Astrocyte (in vitro differentiated cells and primary cell): ENCODE results near the gene CATSPER4. TPM values are rescaled to one million over a fixed set of nuclear protein-coding genes. Genes with fewer than 3 reads are reported as not detected.
A peak's percentile ranks its signal among the peaks of the same experiment; 100 is the strongest.

Experiments used
- DNase-seq: peaks from one replicate; pipeline ENCODE4 v3.0.0-alpha.2; 2010; ENCODE audit warnings: low read depth
- FAIRE-seq: peaks from 2 replicates; lab custom pipeline; 2011; peaks lifted over from hg19 to GRCh38; lab: Jason Lieb, UNC
- H2AFZ ChIP-seq: 2 replicates; pipeline ENCODE4 v1.6.0; 2012; ENCODE audit warnings: low read depth, low read length, inconsistent platforms
- H3K27ac ChIP-seq: 2 replicates; pipeline ENCODE4 v1.5.1; 2011; ENCODE audit warnings: low read depth, low read length, inconsistent platforms
- H3K27me3 ChIP-seq: 2 replicates; pipeline ENCODE4 v1.6.0; 2011; ENCODE audit warnings: low read length, inconsistent platforms; ENCODE audit not compliant: insufficient read depth
- H3K36me3 ChIP-seq: 2 replicates; pipeline ENCODE4 v1.5.1; 2011; ENCODE audit warnings: low read length, inconsistent platforms; ENCODE audit not compliant: insufficient read depth
- H3K4me1 ChIP-seq: 2 replicates; pipeline ENCODE4 v1.5.1; 2011; ENCODE audit warnings: low read length, inconsistent platforms; ENCODE audit not compliant: insufficient read depth
- H3K4me2 ChIP-seq: 2 replicates; pipeline ENCODE4 v1.6.0; 2012; ENCODE audit warnings: low read length, inconsistent platforms
- H3K4me3 ChIP-seq: 2 replicates; pipeline ENCODE4 v1.5.1; 2011; ENCODE audit warnings: low read depth, mild to moderate bottlenecking, low read length, inconsistent platforms; ENCODE audit not compliant: insufficient read depth
- H3K79me2 ChIP-seq: 2 replicates; pipeline ENCODE4 v1.6.0; 2012; ENCODE audit warnings: mild to moderate bottlenecking, low read length, inconsistent platforms; ENCODE audit not compliant: insufficient read depth
- H3K9ac ChIP-seq: 2 replicates; pipeline ENCODE4 v1.6.0; 2012; ENCODE audit warnings: mild to moderate bottlenecking, low read length, inconsistent platforms
- H3K9me3 ChIP-seq: 2 replicates; pipeline ENCODE4 v1.5.1; 2012; ENCODE audit warnings: low read depth, mild to moderate bottlenecking, low read length, inconsistent platforms; ENCODE audit not compliant: insufficient read depth
- H4K20me1 ChIP-seq: 2 replicates; pipeline ENCODE4 v1.6.0; 2012; ENCODE audit warnings: low read length, inconsistent platforms; ENCODE audit not compliant: insufficient read depth
- H3K27ac Mint-ChIP-seq: one replicate; pipeline ENCODE4 v1.8.0; 2021; ENCODE audit warnings: mild to moderate bottlenecking, mixed read lengths; ENCODE audit not compliant: unreplicated experiment
- H3K27me3 Mint-ChIP-seq: one replicate; pipeline ENCODE4 v1.8.0; 2021; ENCODE audit warnings: low read depth, mixed read lengths; ENCODE audit not compliant: unreplicated experiment
- H3K36me3 Mint-ChIP-seq: one replicate; pipeline ENCODE4 v1.8.0; 2021; ENCODE audit warnings: low read depth, mixed read lengths; ENCODE audit not compliant: unreplicated experiment
- H3K4me1 Mint-ChIP-seq: one replicate; pipeline ENCODE4 v1.8.0; 2021; ENCODE audit warnings: low read depth, mixed read lengths; ENCODE audit not compliant: unreplicated experiment
- H3K4me3 Mint-ChIP-seq: one replicate; pipeline ENCODE4 v1.8.0; 2021; ENCODE audit warnings: mild to moderate bottlenecking, moderate library complexity, mixed read lengths; ENCODE audit not compliant: unreplicated experiment
- H3K9me3 Mint-ChIP-seq: one replicate; pipeline ENCODE4 v1.8.0; 2021; ENCODE audit warnings: mild to moderate bottlenecking, mixed read lengths; ENCODE audit not compliant: unreplicated experiment
- CTCF ChIP-seq: IDR thresholded peaks from 2 replicates; pipeline ENCODE4 v1.5.1; 2011; ENCODE audit warnings: low read depth, mild to moderate bottlenecking, inconsistent platforms, low read length, moderate library complexity; ENCODE audit not compliant: insufficient read depth
- EZH2 ChIP-seq: IDR thresholded peaks from 2 replicates; pipeline ENCODE4 v1.6.1; 2012; ENCODE audit warnings: mild to moderate bottlenecking, low read length, inconsistent platforms; ENCODE audit not compliant: insufficient read depth
- total RNA-seq: library from RNA; stranded (reverse); gene quantifications from 2 replicates; pipeline ENCODE4 v1.2.1, GENCODE V29; 2021

Gene CATSPER4
- total RNA-seq, 1 donor from 2014 or later, result not detected

GRCh38 chr1:26159743-26160039 is 30.7 kb upstream of the CATSPER4 start:
- FAIRE-seq (no peak), DNase-seq (no peak)
- Histone ChIP-seq H3K79me2 (no peaks in the 10 kb centered on the region), H3K36me3 (no peaks in the 10 kb centered on the region), H3K27ac (no peak overlapping the region), H3K4me3 (no peak overlapping the region), H3K9me3 (no peaks in the 10 kb centered on the region), H3K4me1 (peaks cover 25% of the 10 kb centered on the region), H4K20me1 (no peaks in the 10 kb centered on the region), H2AFZ (no peak overlapping the region), H3K9ac (no peak overlapping the region), H3K4me2 (no peak overlapping the region), H3K27me3 (peaks cover 4% of the 10 kb centered on the region)
- Mint-ChIP-seq H3K27me3 (peaks cover 24% of the 10 kb centered on the region), H3K4me3 (peak overlapping the region; percentile 76), H3K4me1 (peaks cover 32% of the 10 kb centered on the region), H3K27ac (no peak overlapping the region), H3K36me3 (no peaks in the 10 kb centered on the region), H3K9me3 (no peaks in the 10 kb centered on the region)
- TF ChIP-seq EZH2, result no peak
- TF ChIP-seq CTCF, result no peak

- no peak for DNase-seq
- H3K79me2 ChIP-seq, result no peaks in the 10 kb centered on the region
- peaks cover 27% of the 10 kb centered on the region for H3K4me1 Mint-ChIP-seq
- no peak overlapping the region for H3K4me3 ChIP-seq
- no peak overlapping the region for H3K27ac Mint-ChIP-seq
- peak overlapping the region; percentile 91 for H2AFZ ChIP-seq
- H3K27me3 Mint-ChIP-seq, result peaks cover 18% of the 10 kb centered on the region
- no peaks in the 10 kb centered on the region for H4K20me1 ChIP-seq
- H3K4me1 ChIP-seq, result peaks cover 29% of the 10 kb centered on the region
- H3K4me2 ChIP-seq, result peak overlapping the region; percentile 86
- TF ChIP-seq EZH2 (no peak), CTCF (no peak)
- H3K4me3 Mint-ChIP-seq, result peak overlapping the region; percentile 72
- H3K36me3 ChIP-seq, result no peaks in the 10 kb centered on the region
- H3K9ac ChIP-seq, result no peak overlapping the region
- no peaks in the 10 kb centered on the region for H3K9me3 ChIP-seq
- H3K9me3 Mint-ChIP-seq, result no peaks in the 10 kb centered on the region
- H3K27me3 ChIP-seq, result peaks cover 4% of the 10 kb centered on the region
- H3K36me3 Mint-ChIP-seq, result no peaks in the 10 kb centered on the region
- H3K27ac ChIP-seq, result no peak overlapping the region
- no peak for FAIRE-seq
Observed at GRCh38 chr1:26160527-26161414, 29.6 kb upstream of the CATSPER4 start.
